Activated CD8-positive, alpha-beta T cell treated with anti-CD3 and anti-CD28 coated beads for 36 hours (primary cell): ENCODE data around the gene MAN2A2. TPM values are rescaled to one million over a fixed set of nuclear protein-coding genes. Genes with fewer than 3 reads are reported as not detected.

Experiments used
- ATAC-seq: fragments of 200-7000 bp; cut with Tn5 transposase; one replicate; pipeline ENCODE4 v1.10.0; 2021; ENCODE audit warnings: mild to moderate bottlenecking, moderate library complexity
- CTCF ChIA-PET: fragments of 350-600 bp; sonication (Branson Sonifier 250); formaldehyde crosslinking; loops from one replicate; lab custom pipeline; 2021; ENCODE audit warnings: antibody characterized with exemption; lab: Charles Lee
- POLR2A ChIA-PET: fragments of 350-600 bp; sonication (Branson Sonifier 250); formaldehyde crosslinking; loops from one replicate; lab custom pipeline; 2021; ENCODE audit warnings: antibody characterized with exemption; lab: Charles Lee
- DNase-seq: peaks from one replicate; pipeline ENCODE4 v3.0.0-alpha.2; 2020
- H3K27ac Mint-ChIP-seq: one replicate; pipeline ENCODE4 v1.8.0; 2021; ENCODE audit warnings: mild to moderate bottlenecking, mixed read lengths
- H3K27me3 Mint-ChIP-seq: one replicate; pipeline ENCODE4 v1.8.0; 2021; ENCODE audit warnings: mixed read lengths
- H3K36me3 Mint-ChIP-seq: one replicate; pipeline ENCODE4 v1.8.0; 2021; ENCODE audit warnings: low read depth, mixed read lengths
- H3K4me1 Mint-ChIP-seq: one replicate; pipeline ENCODE4 v1.8.0; 2021; ENCODE audit warnings: low read depth, mixed read lengths
- H3K4me3 Mint-ChIP-seq: one replicate; pipeline ENCODE4 v1.8.0; 2021; ENCODE audit warnings: mild to moderate bottlenecking, moderate library complexity, mixed read lengths
- H3K9me3 Mint-ChIP-seq: one replicate; pipeline ENCODE4 v1.8.0; 2021; ENCODE audit warnings: mixed read lengths
- intact Hi-C: fragments of 100-400 bp; cut with micrococcal nuclease; formaldehyde crosslinking; loops from one replicate; pipeline ENCODE4 v1.10.0; 2022
- total RNA-seq, 2 experiments: library from RNA; stranded (reverse); gene quantifications; one replicate each; pipeline ENCODE4 v1.2.3, GENCODE V29; 2021
- TF ChIP-seq, protein P1 (sequence below): fragments of 200-600 bp; IDR thresholded peaks from one replicate; pipeline ENCODE4 v1.8.0; 2022; ENCODE audit warnings: antibody characterized with exemption, mild to moderate bottlenecking

MAN2A2 gene
- total RNA-seq, 2 experiments from 2014 or later, result 85.0 to 87.7 TPM

DNA sequence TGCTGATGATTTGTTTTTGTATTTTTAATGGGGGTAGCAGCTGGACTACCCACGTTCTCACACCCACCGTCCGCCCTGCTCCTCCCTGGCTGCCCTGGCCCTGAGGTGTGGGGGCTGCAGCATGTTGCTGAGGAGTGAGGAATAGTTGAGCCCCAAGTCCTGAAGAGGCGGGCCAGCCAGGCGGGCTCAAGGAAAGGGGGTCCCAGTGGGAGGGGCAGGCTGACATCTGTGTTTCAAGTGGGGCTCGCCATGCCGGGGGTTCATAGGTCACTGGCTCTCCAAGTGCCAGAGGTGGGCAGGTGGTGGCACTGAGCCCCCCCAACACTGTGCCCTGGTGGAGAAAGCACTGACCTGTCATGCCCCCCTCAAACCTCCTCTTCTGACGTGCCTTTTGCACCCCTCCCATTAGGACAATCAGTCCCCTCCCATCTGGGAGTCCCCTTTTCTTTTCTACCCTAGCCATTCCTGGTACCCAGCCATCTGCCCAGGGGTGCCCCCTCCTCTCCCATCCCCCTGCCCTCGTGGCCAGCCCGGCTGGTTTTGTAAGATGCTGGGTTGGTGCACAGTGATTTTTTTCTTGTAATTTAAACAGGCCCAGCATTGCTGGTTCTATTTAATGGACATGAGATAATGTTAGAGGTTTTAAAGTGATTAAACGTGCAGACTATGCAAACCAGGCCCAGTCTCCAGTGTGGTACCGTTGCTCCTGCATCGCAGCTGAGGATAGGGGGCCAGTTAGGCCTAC, 20.1 kb upstream of the MAN2A2 start:
- TF ChIP-seq, protein P1, sequence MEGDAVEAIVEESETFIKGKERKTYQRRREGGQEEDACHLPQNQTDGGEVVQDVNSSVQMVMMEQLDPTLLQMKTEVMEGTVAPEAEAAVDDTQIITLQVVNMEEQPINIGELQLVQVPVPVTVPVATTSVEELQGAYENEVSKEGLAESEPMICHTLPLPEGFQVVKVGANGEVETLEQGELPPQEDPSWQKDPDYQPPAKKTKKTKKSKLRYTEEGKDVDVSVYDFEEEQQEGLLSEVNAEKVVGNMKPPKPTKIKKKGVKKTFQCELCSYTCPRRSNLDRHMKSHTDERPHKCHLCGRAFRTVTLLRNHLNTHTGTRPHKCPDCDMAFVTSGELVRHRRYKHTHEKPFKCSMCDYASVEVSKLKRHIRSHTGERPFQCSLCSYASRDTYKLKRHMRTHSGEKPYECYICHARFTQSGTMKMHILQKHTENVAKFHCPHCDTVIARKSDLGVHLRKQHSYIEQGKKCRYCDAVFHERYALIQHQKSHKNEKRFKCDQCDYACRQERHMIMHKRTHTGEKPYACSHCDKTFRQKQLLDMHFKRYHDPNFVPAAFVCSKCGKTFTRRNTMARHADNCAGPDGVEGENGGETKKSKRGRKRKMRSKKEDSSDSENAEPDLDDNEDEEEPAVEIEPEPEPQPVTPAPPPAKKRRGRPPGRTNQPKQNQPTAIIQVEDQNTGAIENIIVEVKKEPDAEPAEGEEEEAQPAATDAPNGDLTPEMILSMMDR, result no peak
- Mint-ChIP-seq H3K27me3 (peaks cover 5% of the 10 kb centered on the region), H3K9me3 (no peaks in the 10 kb centered on the region), H3K4me1 (peaks cover 7% of the 10 kb centered on the region), H3K4me3 (no peak overlapping the region), H3K36me3 (peaks cover 24% of the 10 kb centered on the region), H3K27ac (no peak overlapping the region)
- ChIA-PET CTCF (no interaction called here), POLR2A (interaction anchor here (1.3 to 1.9 kb wide), 2 partner anchors 10 to 21 kb away, joined by 4 to 8 read pairs; no protein-coding TSS in a partner anchor)
- no peak for DNase-seq
- no peak for ATAC-seq
- intact Hi-C loops, result no loop called here

- Mint-ChIP-seq H3K27ac (no peak overlapping the region), H3K36me3 (peaks cover 21% of the 10 kb centered on the region), H3K9me3 (no peaks in the 10 kb centered on the region), H3K4me1 (peaks cover 7% of the 10 kb centered on the region), H3K4me3 (no peak overlapping the region), H3K27me3 (peaks cover 7% of the 10 kb centered on the region)
- intact Hi-C loops, result no loop called here
- TF ChIP-seq, protein P1, result no peak
- no peak for ATAC-seq
- ChIA-PET CTCF (interaction anchor here (3.9 kb wide), 1 partner anchor 17 kb away, joined by 89 read pairs; the partner anchor contains the start of gene MAN2A2), POLR2A (interaction anchor here (1.0 kb wide), 1 partner anchor 121 kb away, joined by 3 read pairs; no protein-coding TSS in a partner anchor)
- DNase-seq, result no peak
Observed at GRCh38 chr15:90883526-90883975, 19.6 kb upstream of the MAN2A2 start.

DNA sequence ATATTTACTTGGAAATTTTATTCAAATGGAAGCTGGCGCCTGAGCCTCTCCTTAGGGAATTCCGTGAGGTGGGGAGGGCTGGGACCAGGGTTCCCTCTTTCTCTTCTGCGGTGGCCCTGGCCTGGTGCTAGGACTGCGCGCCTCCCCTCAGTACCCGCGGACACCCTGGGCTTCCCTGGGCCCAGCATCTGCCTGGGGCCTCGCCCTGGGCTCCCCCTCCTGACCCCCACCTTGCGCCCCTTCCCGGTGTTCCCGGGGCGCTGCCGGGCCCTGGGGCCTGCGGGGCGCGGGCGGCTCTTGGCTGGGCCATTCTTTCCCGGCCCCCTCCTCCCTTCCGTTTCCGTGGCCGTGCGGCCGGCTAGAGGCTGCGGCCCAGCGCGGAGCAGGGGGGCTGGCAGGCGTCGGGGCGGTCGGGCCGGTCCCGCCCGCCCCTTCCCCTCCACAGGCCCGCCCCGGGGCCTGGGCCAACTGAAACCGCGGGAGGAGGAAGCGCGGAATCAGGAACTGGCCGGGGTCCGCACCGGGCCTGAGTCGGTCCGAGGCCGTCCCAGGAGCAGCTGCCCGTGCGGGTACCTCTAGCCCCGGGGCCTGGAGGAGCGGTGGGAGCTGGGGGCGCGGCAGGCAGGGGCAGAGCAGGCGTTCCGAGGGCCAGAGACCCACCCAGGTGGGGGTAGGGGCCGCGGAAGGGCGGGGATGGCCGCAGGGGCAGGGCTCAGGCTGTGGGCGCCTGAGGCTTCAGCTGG, 19.0 kb upstream of the MAN2A2 start, which contains the start of gene FES:
TSS of gene FES (plus strand) at position 529 of the 743 bp plus-strand sequence. CDS start 542 bp downstream, outside the sequence.
- Mint-ChIP-seq H3K4me1 (peaks cover 7% of the 10 kb centered on the region), H3K27ac (no peak within 1 kb of the TSS), H3K9me3 (no peaks in the 10 kb centered on the region), H3K27me3 (peaks cover 7% of the 10 kb centered on the region), H3K36me3 (peaks cover 18% of the 10 kb centered on the region), H3K4me3 (no peak within 1 kb of the TSS)
- intact Hi-C loops, result no loop called here
- ATAC-seq, result no peak
- ChIA-PET CTCF (interaction anchor here (1.4 to 3.9 kb wide), 10 partner anchors 10 to 564 kb away, joined by 4 to 89 read pairs (median 19); partner anchors contain the start of gene MAN2A2), POLR2A (interaction anchor here (1.0 to 1.5 kb wide), 3 partner anchors 48 to 121 kb away, joined by 3 to 5 read pairs (median 3); partner anchors contain the start of gene HDDC3)
- no peak for DNase-seq
- TF ChIP-seq, protein P1, result no peak

DNA sequence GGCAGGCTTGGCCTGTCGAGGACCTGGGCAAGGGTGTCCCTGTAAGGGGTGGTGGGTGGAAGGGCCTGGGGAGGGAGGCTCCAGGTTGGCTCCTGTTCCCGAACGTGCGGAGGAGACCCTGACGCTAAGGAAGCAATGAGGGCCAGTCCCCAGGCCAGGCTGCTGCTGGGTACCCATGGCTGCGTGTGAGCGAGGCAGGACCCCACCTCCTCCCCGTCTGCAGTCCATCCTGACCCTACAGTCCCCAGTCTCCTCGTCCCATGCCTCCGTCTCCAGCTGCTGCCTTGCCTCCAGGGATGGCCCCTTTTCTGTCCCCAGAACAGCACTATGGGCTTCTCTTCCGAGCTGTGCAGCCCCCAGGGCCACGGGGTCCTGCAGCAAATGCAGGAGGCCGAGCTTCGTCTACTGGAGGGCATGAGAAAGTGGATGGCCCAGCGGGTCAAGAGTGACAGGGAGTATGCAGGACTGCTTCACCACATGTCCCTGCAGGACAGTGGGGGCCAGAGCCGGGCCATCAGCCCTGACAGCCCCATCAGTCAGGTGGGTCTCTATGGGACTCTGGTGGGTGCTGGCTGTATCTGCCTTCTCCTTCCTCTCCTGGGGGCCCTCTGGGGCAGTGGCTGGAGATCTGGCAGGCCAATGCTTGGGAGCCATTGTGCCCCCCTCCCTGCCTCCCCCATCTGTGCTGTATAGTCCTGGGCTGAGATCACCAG, 18.2 kb upstream of the MAN2A2 start:
- POLR2A ChIA-PET, result interaction anchor here (0.5 to 1.7 kb wide), 9 partner anchors 11 to 565 kb away, joined by 3 to 6 read pairs (median 4); partner anchors contain the start of genes HDDC3 and MAN2A2
- intact Hi-C loops, result no loop called here
- no peak for ATAC-seq

More for the DNA sequence above, 18.2 kb upstream of the MAN2A2 start:
- TF ChIP-seq, protein P1, result no peak
- Mint-ChIP-seq H3K27ac (no peak overlapping the region), H3K36me3 (peaks cover 11% of the 10 kb centered on the region), H3K9me3 (no peaks in the 10 kb centered on the region), H3K27me3 (peaks cover 7% of the 10 kb centered on the region), H3K4me3 (no peak overlapping the region), H3K4me1 (peaks cover 7% of the 10 kb centered on the region)
- peak; percentile 12 for DNase-seq
- CTCF ChIA-PET, result interaction anchor here (0.6 to 3.9 kb wide), 47 partner anchors 11 to 565 kb away, joined by 3 to 89 read pairs (median 8); partner anchors contain the start of genes FURIN, HDDC3, MAN2A2 and UNC45A
